Brain microvascular endothelial cell (primary cell): ENCODE data around the gene MRPL14.

Source experiments
- DNase-seq: peaks from one replicate; pipeline ENCODE4 v3.0.0-alpha.2; 2020
- H3K27ac ChIP-seq: fragments of 250-450 bp; sonication (Bioruptor Pico); 2 replicates; pipeline ENCODE4 v1.5.1; 2020; ENCODE audit warnings: mild to moderate bottlenecking, moderate library complexity
- H3K27me3 ChIP-seq: fragments of 250-450 bp; sonication (Bioruptor Pico); replicated peaks from 2 replicates; pipeline ENCODE4 v1.5.1; 2020; ENCODE audit warnings: mild to moderate bottlenecking
- H3K36me3 ChIP-seq: fragments of 250-450 bp; sonication (Bioruptor Pico); replicated peaks from 2 replicates; pipeline ENCODE4 v1.5.1; 2020; ENCODE audit warnings: mild to moderate bottlenecking
- H3K4me3 ChIP-seq: 2 replicates; pipeline ENCODE4 v1.5.1; 2011; ENCODE audit warnings: low read depth, mild to moderate bottlenecking, control low read depth, low read length, moderate library complexity
- CTCF ChIP-seq: IDR thresholded peaks from 2 replicates; pipeline ENCODE4 v1.5.1; 2011; ENCODE audit warnings: low read depth, mild to moderate bottlenecking, moderate library complexity, low read length, control low read depth, inconsistent platforms; ENCODE audit errors: missing control alignments
- in situ Hi-C: cut with HindIII; loops from 2 replicates; pipeline ENCODE4 v1.10.0; 2017; ENCODE audit warnings: low sequenced_read_pairs, low pct_ligation_motif_present

The MRPL14 gene

DNA sequence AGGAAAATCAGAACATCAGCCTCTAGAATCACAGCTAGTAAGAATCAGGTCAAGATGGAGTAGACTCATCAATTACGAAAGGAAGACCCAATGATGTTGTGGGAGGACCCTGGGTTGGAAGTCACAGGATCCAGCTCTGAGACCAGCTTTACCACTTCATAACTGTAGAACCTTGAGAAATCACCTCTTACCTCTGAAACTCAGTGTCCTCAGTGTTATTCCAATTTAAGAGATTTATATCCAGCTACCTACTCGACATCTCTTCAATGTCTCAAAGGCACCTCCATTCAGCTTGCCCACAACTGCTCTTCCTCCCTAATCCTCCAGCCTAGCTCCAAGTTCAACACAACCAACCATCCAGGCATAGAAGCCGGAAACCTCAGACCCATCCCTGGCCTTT lies 16.3 kb downstream of the MRPL14 start:
- no peak overlapping the region for H3K27ac ChIP-seq

GRCh38 chr6:44110005-44110676 lies 17.1 kb downstream of the MRPL14 start:
- Histone ChIP-seq H3K4me3 (no peak overlapping the region), H3K27ac (no peak overlapping the region), H3K27me3 (no peaks in the 10 kb centered on the region), H3K36me3 (peaks cover 50% of the 10 kb centered on the region)
- in situ Hi-C loops: no loop called here
- TF ChIP-seq CTCF: no peak
- DNase-seq: no peak

More for the DNA sequence above, 16.3 kb downstream of the MRPL14 start:
- Histone ChIP-seq H3K4me3 (no peak overlapping the region), H3K36me3 (peaks cover 46% of the 10 kb centered on the region), H3K27me3 (no peaks in the 10 kb centered on the region)
- TF ChIP-seq CTCF: no peak
- in situ Hi-C loops: no loop called here
- DNase-seq: no peak

DNA sequence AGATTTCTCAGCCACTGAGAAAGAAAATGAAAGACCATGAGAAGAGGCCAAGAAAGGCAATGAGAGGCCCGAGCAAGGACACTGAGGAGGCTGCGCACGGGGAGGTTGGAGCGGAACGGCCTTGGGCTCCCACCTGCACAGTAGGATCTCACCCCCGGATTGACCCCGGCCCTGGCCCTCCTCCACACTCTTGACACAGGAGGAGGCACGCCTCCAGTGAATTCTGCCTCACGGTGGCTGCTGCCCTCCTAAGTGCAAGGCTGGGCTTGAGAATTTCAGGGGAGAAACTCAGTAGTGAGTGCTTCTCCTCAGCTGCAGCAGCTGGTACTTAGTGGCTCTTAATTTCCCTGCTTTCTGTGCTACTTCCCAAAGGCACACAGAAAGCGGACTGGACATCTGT lies 18.0 kb downstream of the MRPL14 start:
- no peak for DNase-seq
- Histone ChIP-seq H3K27ac (no peak overlapping the region), H3K27me3 (no peaks in the 10 kb centered on the region), H3K36me3 (peaks cover 49% of the 10 kb centered on the region), H3K4me3 (no peak overlapping the region)
- in situ Hi-C loops: no loop called here
- TF ChIP-seq CTCF: no peak

DNA sequence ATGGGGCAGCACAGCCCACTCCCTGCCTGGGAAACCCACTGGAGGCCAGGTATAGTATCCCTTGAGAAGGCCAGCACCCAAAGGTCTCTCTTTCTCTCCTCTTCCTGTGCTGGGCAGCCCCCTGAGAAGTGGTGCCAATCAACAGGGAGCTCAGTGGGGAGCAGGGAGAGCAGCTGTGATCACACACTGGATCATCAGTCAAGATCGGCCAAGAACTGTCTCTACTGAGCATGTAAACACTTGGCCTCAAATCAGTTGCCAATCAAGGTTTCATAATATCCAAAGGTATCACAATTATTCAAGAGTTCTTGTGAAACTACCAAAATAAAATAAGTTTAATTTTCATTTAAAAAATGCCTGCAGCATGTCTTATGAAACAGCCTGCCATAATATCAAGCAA lies 18.8 kb downstream of the MRPL14 start:
- H3K27me3 ChIP-seq: no peaks in the 10 kb centered on the region
- in situ Hi-C loops: no loop called here
- TF ChIP-seq CTCF: no peak
- DNase-seq: no peak
- no peak overlapping the region for H3K4me3 ChIP-seq
- H3K27ac ChIP-seq: no peak overlapping the region
- peaks cover 51% of the 10 kb centered on the region for H3K36me3 ChIP-seq

DNA sequence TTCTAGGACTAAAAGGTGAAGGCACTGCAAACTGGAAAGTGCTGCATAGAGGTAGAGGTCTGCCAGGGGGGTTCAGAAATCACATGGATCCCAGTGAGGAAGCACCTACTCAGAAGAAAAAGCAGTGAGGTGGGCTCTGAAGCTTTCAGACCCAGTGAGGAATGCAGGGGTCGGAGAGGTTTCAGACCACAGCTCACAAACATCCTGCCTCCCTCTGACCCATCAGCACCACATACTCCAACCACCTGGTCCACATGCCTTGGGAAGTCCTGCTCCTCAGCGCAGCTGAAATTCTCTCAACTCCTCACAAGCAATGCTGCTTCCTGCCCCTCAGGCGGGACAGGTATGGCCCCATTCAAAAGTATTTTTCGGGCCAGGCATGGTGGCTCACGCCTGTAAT lies 20.2 kb downstream of the MRPL14 start:
- Histone ChIP-seq H3K27ac (no peak overlapping the region), H3K36me3 (peaks cover 42% of the 10 kb centered on the region), H3K4me3 (no peak overlapping the region), H3K27me3 (no peaks in the 10 kb centered on the region)
- TF ChIP-seq CTCF: no peak
- no peak for DNase-seq
- in situ Hi-C loops: no loop called here
